PFSK-1 (cell line): Measurements from ENCODE around the gene BNC2.

ENCODE experiments used
- POLR2AphosphoS5 ChIP-seq: IDR thresholded peaks from 2 replicates; pipeline ENCODE4 v1.6.1; 2012; ENCODE audit warnings: low read depth, mild to moderate bottlenecking, control low read depth, low read length, moderate library complexity
- REST ChIP-seq, 2 experiments: IDR thresholded peaks; 2 replicates each; pipeline versions ENCODE4 v1.6.1 to v1.8.0; 2011 to 2012; ENCODE audit warnings: low read depth in 2 of 2, low read length in 2 of 2, control low read depth in 1 of 2, inconsistent platforms in 1 of 2, mild to moderate bottlenecking in 1 of 2, moderate library complexity in 1 of 2; ENCODE audit not compliant: insufficient read depth in 1 of 2
- SIN3A ChIP-seq: IDR thresholded peaks from 2 replicates; pipeline ENCODE4 v1.6.1; 2012; ENCODE audit warnings: mild to moderate bottlenecking, low read length, moderate library complexity, borderline replicate concordance; ENCODE audit not compliant: insufficient read depth
- TAF1 ChIP-seq: IDR thresholded peaks from 2 replicates; pipeline ENCODE4 v1.6.1; 2012; ENCODE audit warnings: low read length, control low read depth, borderline replicate concordance; ENCODE audit not compliant: insufficient read depth

DNA sequence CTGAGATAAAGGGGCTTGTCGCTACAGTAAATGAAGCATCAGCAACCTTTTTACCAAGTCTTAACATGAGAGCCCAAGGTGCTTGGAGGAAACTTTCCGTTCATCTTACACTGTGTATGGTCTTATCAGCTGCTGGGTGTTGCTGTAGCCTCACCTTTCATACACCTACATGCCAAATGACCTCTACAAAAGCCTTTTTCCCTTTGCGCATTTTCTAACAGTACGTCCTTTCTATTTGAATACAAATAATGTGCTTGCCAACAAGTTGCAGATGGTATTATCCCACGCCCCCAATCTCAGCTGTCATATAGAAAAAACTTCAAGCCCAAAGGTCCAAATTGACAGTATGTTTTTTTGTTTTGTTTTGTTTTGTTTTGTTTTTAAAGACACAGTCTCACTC is 96.9 kb downstream of the BNC2 start:
- TF ChIP-seq SIN3A (no peak), REST (IDR thresholded peaks at IDR 0.05; ENCODE audit: insufficient read depth in 1 of 2, low read depth in 2 of 2, low read length in 2 of 2) (no peak), TAF1 (no peak), POLR2AphosphoS5 (no peak)
